Measurements from ENCODE around the gene AKAP7. TPM values are rescaled to one million over a fixed set of nuclear protein-coding genes. Genes with fewer than 3 reads are reported as not detected.

The AKAP7 gene
- total RNA-seq, 1 donor = 4.7 TPM

DNA sequence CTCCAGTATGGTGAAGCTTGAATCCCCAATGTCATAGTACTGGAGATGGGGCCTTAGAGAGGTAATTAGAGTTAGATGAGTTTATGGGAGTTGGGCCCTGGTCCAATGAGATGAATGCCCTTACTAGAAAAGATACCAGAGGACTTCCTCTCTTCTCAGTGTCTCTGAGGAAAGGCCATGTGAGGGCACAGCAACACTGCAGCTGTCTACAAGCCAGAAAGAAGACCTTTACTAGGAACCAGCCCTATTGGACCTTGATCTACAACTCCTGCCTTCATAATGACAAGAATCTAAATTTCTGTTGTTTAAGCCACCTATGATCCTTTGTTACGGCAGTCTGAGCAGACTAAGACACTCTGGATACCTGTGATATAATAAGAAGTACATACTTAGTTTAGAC, 31.4 kb upstream of the AKAP7 start:
- DNase-seq (ENCODE audit: low read depth) = no peak
- H3K4me3 ChIP-seq (ENCODE audit: low read depth, low read length) = no peak overlapping the region
- TF ChIP-seq CTCF (IDR thresholded peaks at IDR 0.05; ENCODE audit: insufficient read depth, low read depth, low read length) = no peak

DNA sequence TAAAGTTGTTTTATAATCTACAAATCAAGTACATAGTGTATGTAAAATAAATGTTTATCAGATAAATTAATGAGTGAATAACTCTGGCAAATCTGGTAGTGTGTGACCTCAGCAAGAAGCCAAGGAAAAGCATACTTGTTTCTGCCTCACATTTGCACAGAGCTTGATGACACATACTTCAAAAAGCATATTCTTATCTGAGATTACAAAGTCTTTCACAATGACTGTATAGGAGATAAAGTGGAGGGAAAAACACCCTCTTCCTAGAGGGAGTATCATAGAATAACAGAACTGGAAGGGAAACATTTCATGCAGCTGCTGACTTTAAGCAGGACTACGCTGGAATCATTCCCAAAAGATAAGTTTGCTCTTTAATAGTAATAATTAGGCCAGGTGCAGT, 28.1 kb upstream of the AKAP7 start:
- no peak overlapping the region for H3K4me3 ChIP-seq (ENCODE audit: low read depth, low read length)
- peak; percentile 93 for DNase-seq (ENCODE audit: low read depth)
- TF ChIP-seq CTCF (IDR thresholded peaks at IDR 0.05; ENCODE audit: insufficient read depth, low read depth, low read length) = no peak

GRCh38 chr6:131112249-131112648, 23.0 kb upstream of the AKAP7 start:
- DNase-seq (ENCODE audit: low read depth) = peak; percentile 18
- TF ChIP-seq CTCF (IDR thresholded peaks at IDR 0.05; ENCODE audit: insufficient read depth, low read depth, low read length) = no peak
- H3K4me3 ChIP-seq (ENCODE audit: low read depth, low read length) = no peak overlapping the region

- DNase-seq (ENCODE audit: low read depth) = no peak
- TF ChIP-seq CTCF (IDR thresholded peaks at IDR 0.05; ENCODE audit: insufficient read depth, low read depth, low read length) = no peak
- no peak overlapping the region for H3K4me3 ChIP-seq (ENCODE audit: low read depth, low read length)
Measured at GRCh38 chr6:131115651-131116050, 19.6 kb upstream of the AKAP7 start.

DNA sequence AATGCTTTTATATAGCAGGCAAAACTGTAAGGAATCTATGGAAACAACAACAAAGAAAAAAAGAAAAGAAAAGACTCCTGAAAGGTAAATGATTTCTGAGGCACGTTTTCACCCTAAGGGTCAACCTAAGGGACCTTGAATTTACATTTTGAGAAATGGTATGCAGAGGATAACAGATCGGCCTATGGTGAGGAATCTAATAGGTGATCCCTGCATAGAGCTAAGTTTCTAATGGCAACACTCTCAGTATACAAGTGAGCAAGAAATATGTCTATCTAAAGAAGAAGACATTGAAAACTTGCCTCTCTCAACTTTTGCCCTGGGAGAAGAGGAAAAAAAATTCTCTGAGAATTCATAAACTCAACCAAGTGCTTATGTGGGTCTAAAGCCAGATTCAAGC, 18.9 kb upstream of the AKAP7 start:
- TF ChIP-seq CTCF (IDR thresholded peaks at IDR 0.05; ENCODE audit: insufficient read depth, low read depth, low read length) = no peak
- DNase-seq (ENCODE audit: low read depth) = no peak
- H3K4me3 ChIP-seq (ENCODE audit: low read depth, low read length) = no peak overlapping the region

- DNase-seq (ENCODE audit: low read depth) = peak; percentile 80
- peak; percentile 44 for TF ChIP-seq CTCF (IDR thresholded peaks at IDR 0.05; ENCODE audit: insufficient read depth, low read depth, low read length)
- H3K4me3 ChIP-seq (ENCODE audit: low read depth, low read length) = no peak overlapping the region
Measured at GRCh38 chr6:131116755-131117360, 18.4 kb upstream of the AKAP7 start.

GRCh38 chr6:131117878-131118277, 17.4 kb upstream of the AKAP7 start:
- DNase-seq (ENCODE audit: low read depth) = no peak
- TF ChIP-seq CTCF (IDR thresholded peaks at IDR 0.05; ENCODE audit: insufficient read depth, low read depth, low read length) = no peak
- no peak overlapping the region for H3K4me3 ChIP-seq (ENCODE audit: low read depth, low read length)
